GM19324 (cell line): ENCODE data around the gene BRSK2.
"Not testable (repeated sequence)": the region's sequence is repeated elsewhere in the genome, so short reads cannot be mapped to it uniquely, and the experiment has no call there.

Source experiments
- ATAC-seq: cut with Tn5 transposase; IDR thresholded peaks from one replicate; pipeline ENCODE4 v1.9.1; 2021; ENCODE audit warnings: mild to moderate bottlenecking, moderate library complexity; ENCODE audit not compliant: unreplicated experiment, low FRiP score

The BRSK2 gene

GRCh38 chr11:1433568-1433967 is 43.8 kb downstream of the BRSK2 start:
- ATAC-seq: no peak

DNA sequence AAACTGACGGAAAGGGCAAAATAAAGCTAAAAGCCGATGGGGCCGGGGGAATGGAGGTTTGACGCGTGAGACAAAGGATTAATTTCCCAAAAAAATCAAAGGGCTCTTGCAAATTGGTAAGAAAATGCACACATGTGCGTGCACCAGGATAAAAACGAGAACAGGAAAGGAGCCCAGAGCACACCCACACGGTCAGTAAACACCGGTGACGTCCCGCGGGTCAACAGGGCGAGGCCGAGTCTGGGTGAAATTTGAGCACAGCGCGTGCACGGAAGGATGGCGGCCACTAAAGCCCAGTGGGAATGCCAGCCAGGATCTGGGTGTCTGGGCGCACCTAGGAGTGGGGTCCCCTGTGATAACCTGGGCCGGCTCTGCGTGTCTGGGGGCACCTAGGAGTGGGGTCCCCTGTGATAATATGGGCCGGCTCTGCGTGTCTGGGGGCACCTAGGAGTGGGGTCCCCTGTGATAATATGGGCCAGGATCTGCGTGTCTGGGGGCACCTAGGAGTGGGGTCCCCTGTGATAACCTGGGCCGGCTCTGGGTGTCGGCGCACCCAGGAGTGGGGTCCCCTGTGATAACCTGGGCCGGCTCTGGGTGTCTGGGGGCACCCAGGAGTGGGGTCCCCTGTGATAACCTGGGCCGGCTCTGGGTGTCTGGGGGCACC is 44.4 kb downstream of the BRSK2 start:
- no peak for ATAC-seq

- not testable (repeated sequence) for ATAC-seq
These were observed 45.7 kb downstream of the BRSK2 start for GRCh38 chr11:1435479-1435819.

DNA sequence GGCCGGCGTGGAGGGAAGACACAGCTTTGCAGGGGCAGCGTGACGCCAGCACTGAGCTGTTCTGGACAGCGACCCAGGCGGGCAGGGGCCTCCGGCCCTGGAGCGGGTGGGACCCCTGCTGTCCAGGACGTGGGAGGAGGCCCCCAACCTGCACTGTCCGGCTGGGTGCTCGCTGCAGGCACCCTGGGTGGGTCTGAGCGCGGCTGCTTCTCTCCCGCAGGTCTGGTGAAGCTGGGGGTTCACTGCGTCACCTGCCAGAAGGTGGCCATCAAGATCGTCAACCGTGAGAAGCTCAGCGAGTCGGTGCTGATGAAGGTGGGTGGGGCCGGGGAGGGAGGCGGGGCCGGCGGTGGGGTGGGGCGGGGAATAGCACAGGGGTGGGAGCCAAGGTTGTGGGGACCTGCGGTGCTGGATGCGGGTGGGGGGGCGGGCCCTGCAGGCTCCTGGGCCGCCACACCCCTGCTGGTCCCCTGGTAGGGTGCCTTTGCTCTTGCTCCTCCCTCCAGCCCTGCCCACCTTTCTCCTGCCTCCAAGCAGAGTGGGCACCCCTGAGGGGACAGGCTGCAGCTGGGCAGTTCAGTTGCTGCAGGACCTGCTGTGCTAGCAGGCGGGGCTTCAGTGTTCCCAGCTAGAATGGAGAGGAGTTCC is 46.2 kb downstream of the BRSK2 start:
- no peak for ATAC-seq

- no peak for ATAC-seq
These were observed 46.8 kb downstream of the BRSK2 start for GRCh38 chr11:1436468-1437039.

- no peak for ATAC-seq
These were observed 47.8 kb downstream of the BRSK2 start for GRCh38 chr11:1437500-1437899.

DNA sequence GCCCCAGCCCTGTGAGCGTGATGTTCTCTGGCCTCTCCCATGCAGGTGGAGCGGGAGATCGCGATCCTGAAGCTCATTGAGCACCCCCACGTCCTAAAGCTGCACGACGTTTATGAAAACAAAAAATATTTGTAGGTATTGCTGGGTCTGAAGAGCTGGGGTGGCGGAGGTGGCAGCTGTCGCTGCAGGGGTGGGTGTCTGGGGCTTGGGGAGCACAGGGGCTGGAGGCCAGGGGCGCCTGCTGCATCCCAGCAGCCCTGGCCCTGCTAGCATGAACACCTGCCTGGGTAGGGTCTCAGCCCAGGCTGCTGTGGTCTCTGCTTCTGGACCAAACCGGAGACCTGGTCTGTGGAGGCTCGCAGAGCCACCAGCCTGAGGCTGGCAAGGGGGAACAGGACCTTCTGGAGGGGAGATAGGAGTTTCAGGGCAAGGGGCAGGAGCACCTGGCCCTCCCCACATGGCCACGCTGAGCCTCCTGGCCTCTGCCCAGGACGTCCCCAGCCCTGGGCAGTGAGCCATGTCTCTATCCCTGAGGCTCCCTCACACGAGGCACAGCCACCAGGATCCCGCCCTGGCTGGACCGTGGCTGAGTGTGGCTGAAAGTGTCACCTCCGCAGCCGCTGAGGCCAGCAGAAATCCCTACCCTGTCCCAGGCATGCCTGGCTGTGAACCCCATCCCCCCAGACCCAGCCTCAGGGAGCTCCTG is 48.7 kb downstream of the BRSK2 start:
- no peak for ATAC-seq

DNA sequence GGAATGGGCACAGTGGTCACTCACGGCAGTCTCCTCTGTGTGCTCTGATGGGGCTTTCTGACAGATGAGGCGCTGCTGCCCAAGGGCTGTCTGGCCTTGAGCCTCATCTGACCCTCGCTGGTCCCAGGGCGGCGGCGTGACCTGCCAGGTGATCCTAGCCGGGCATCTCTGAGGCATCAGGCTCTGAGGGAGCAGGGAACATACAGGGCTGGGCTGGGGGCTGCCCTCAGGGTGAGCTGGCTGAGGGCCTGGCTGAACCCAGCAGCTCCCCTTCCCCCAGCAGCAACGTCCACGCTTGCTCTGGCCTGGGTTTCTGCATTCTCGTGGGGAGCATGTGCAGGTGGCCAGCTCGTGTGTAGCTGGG is 49.2 kb downstream of the BRSK2 start:
- no peak for ATAC-seq

- no peak for ATAC-seq
These were observed 49.6 kb downstream of the BRSK2 start for GRCh38 chr11:1439341-1439740.

DNA sequence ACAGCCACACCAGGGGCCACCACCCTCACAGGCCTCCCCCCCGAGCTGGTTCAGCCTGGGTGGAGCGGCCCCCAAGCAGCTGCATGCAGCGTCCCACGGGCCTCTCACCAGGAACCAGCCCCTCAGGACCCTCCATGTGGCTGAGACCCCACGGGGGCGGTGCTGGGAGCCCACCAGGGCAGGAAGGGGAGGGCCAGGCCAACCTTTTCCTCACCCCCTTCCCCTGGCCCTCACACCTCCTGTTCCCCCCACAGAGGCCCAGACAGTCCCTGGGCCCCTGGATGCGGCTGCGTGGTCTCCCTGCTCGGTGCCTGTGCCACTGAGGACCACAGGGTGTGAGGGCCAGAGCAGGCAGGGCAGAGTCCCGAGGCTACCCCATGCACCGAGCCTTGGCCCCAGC is 50.3 kb downstream of the BRSK2 start:
- ATAC-seq: no peak

DNA sequence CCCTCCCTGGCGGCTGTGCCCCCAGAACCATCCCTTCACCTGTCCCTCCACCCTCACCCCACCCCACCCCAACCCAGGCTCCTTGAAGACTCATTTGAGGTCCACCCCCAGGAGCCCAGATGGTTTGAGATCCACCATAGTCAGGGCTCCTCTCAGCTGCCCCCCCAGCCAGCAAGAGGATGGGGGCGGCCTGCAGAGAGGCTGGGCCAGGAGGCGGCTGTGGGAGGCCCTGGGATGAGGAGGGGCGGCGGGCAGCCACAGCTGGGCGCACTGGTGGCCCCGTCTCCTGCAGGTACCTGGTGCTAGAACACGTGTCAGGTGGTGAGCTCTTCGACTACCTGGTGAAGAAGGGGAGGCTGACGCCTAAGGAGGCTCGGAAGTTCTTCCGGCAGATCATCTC is 50.8 kb downstream of the BRSK2 start:
- ATAC-seq: no peak

DNA sequence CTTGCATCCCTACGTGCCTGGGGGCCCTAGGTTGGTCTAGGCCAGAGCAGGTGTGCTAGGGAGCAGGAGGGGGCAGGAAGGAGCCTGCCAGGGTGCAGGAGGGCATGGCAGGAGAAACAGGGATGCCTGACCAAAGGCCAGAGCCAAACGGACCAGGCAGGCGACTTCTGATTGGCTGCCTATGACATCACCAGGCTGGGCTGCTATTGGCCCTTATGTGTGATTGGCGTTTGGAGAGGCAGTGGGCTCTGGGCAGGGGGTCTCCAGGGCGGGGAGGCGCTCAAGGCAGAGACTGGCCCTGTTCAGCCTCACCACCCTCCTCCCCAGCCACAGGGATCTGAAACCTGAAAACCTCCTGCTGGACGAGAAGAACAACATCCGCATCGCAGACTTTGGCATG is 52.4 kb downstream of the BRSK2 start:
- ATAC-seq: no peak

- no peak for ATAC-seq
These were observed 53.2 kb downstream of the BRSK2 start for GRCh38 chr11:1442807-1443366.

- no peak for ATAC-seq
These were observed 54.0 kb downstream of the BRSK2 start for GRCh38 chr11:1443737-1444136.

DNA sequence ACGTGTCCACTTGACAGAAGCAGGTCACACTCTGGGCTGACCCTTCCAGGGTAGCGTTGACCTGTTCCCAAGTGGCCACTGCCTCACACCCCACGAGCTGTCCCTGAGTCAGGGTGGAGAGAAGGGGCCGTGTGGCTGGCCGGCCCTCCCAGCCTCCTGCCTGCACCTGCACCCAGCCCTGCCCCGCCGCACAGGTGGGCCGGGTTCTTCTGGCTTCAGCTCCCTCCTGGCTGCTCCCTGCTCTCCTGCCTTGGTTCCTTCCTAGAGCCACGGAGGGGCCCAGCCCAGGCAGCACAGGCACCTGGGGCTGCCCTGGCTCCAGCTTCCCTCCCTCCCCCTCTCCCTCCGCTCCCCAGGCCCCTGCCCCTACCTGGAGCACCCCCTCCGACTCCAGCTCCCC is 54.6 kb downstream of the BRSK2 start:
- no peak for ATAC-seq

GRCh38 chr11:1444823-1445422 is 55.2 kb downstream of the BRSK2 start:
- ATAC-seq: no peak

DNA sequence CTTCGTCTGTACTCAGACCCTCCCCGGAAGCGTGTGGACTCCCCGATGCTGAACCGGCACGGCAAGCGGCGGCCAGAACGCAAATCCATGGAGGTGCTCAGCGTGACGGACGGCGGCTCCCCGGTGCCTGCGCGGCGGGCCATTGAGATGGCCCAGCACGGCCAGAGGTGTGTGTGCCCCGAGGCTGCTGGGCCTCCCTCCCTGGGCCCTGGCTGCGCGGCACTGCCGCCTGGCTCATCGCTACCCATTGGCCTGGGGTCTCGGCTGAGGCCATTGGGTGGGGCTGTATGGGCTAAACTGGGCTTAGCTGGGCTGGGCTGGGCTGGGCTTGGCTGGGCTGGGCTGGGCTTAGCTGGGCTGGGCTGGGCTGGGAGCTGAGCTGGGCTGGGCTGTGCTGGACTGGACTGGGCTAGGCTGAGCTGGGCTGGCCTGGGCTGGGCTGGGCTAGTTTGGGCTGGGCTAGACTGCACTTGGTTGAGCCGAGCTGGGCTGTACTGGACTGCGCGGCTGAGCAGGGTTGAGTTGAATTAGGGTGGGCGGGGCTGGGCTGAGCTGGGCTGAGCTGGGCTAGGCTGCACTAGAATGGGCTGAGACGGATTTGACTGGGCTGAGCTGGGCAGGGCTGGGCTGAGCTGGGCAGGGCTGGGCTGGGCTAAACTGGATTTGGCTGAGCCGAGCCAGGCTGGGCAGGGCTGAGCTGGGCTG is 56.2 kb downstream of the BRSK2 start:
- no peak for ATAC-seq

GRCh38 chr11:1446623-1447022 is 56.9 kb downstream of the BRSK2 start:
- ATAC-seq: no peak

- ATAC-seq: no peak
These were observed 58.4 kb downstream of the BRSK2 start for GRCh38 chr11:1447845-1448825.
